Activated CD4-positive, alpha-beta T cell treated with anti-CD3 and anti-CD28 coated beads for 4 hours (primary cell): Measurements from ENCODE around the gene LINC01488.

ENCODE experiments used
- DNase-seq, 2 donors: peaks; one replicate each; pipeline ENCODE4 v3.0.0-alpha.2; 2020

The LINC01488 gene

GRCh38 chr11:69446108-69446507, 35.4 kb upstream of the LINC01488 start:
- DNase-seq, result no peak

GRCh38 chr11:69447786-69448185, 33.7 kb upstream of the LINC01488 start:
- DNase-seq, result no peak

- DNase-seq, result no peak
Measured at GRCh38 chr11:69448471-69449284, 32.8 kb upstream of the LINC01488 start.

GRCh38 chr11:69449320-69450063, 32.0 kb upstream of the LINC01488 start:
- no peak for DNase-seq

- DNase-seq, result no peak
Measured at GRCh38 chr11:69450064-69450856, 31.2 kb upstream of the LINC01488 start.

- DNase-seq, result no peak
Measured at GRCh38 chr11:69450857-69451220, 30.6 kb upstream of the LINC01488 start.

- DNase-seq, result no peak
Measured at GRCh38 chr11:69451289-69451688, 30.2 kb upstream of the LINC01488 start.

- DNase-seq, result no peak
Measured at GRCh38 chr11:69452206-69452987, 29.1 kb upstream of the LINC01488 start.

GRCh38 chr11:69453151-69453550, 28.3 kb upstream of the LINC01488 start:
- no peak for DNase-seq

- no peak for DNase-seq
Measured at GRCh38 chr11:69454018-69454417, 27.4 kb upstream of the LINC01488 start.

GRCh38 chr11:69455969-69456368, 25.5 kb upstream of the LINC01488 start:
- DNase-seq, result no peak

- DNase-seq, result no peak
Measured at GRCh38 chr11:69456712-69457111, 24.8 kb upstream of the LINC01488 start.

GRCh38 chr11:69459848-69460539, 21.5 kb upstream of the LINC01488 start:
- no peak for DNase-seq

- no peak for DNase-seq
Measured at GRCh38 chr11:69460540-69461257, 20.8 kb upstream of the LINC01488 start.

GRCh38 chr11:69461272-69461962, 20.0 kb upstream of the LINC01488 start:
- DNase-seq, result no peak

GRCh38 chr11:69462106-69462951, 19.1 kb upstream of the LINC01488 start:
- no peak for DNase-seq

GRCh38 chr11:69463181-69463994, 18.1 kb upstream of the LINC01488 start:
- DNase-seq, result no peak
